Measurements from ENCODE around the gene SSH2.
"Not testable (repeated sequence)": the region's sequence is repeated elsewhere in the genome, so short reads cannot be mapped to it uniquely, and the experiment has no call there.

Gene SSH2

GRCh38 chr17:29749045-29749825 is 180.8 kb downstream of the SSH2 start:
- no peak overlapping the region for H3K4me3 ChIP-seq (ENCODE audit: low read depth, low read length)

DNA sequence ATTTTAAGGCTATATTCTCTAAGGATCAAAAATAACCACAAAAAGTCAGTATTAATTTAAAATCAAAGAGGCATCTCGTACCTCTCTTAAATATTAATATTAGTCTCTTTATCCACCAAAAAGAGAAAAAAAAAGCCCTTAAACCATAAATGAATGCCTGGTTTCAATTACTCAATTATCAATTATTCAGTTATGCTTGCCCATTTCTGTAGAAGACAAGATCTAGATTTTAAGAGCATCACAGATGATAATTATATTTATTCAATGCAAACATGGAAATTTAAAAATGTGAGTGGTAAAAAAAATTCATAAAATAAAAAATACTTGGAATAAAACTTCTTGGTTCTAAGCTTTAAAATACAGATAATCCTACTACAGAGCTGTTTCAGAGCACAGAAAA is 181.6 kb downstream of the SSH2 start:
- H3K4me3 ChIP-seq (ENCODE audit: low read depth, low read length), result no peak overlapping the region

DNA sequence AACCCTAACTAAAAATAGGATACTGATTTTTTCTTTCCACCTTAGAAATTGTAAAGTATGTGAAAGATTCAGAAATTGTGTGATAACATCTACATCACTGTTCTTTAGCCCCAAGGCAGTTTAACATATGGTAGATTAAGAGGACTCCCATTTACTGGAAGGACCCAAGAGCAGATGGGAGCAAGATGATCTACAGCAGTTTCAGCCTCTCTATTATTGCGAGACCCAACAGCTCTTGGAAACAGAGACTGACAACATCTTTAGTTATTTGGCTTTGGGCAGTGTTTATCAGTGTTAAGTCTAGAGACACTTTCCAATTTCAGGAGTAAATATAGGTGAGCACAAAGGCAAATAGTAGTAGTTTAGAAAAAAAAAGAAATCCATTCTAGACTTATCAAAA is 182.4 kb downstream of the SSH2 start:
- no peak overlapping the region for H3K4me3 ChIP-seq (ENCODE audit: low read depth, low read length)

DNA sequence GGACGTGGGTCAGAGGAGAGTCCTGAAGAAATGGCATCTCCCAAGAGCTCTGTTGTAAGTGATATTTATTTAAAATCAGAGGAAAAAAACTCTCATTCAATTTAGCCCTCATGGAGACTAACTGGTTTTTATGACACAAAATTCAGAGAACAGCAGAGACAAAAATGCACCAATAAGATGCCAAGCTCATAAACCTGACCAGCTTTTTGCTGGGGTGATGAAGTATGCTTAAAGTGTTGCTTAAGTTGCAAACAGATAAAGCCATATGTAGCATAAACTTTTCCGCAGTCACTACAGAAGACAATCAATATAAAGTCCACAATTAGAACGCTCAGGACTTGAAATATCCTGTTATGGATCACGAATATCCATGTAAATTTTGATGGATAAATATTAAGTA is 183.4 kb downstream of the SSH2 start:
- no peak overlapping the region for H3K4me3 ChIP-seq (ENCODE audit: low read depth, low read length)

GRCh38 chr17:29744121-29744520 is 185.9 kb downstream of the SSH2 start:
- no peak overlapping the region for H3K4me3 ChIP-seq (ENCODE audit: low read depth, low read length)

DNA sequence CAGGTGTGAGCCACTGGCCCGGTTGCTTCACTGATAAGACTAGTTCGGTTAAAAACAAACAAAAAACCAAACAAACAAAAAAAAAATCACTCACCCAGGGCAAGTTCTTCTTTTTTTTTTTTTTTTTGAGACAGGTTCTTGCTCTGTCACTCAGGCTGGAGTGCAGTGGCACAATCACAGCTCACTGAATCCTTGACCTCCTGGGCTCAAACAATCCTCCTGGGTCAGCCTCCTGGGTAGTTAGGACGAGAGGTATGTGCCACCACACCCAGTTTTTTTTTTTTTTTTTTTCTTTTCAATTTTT is 187.9 kb downstream of the SSH2 start:
- no peak overlapping the region for H3K4me3 ChIP-seq (ENCODE audit: low read depth, low read length)

DNA sequence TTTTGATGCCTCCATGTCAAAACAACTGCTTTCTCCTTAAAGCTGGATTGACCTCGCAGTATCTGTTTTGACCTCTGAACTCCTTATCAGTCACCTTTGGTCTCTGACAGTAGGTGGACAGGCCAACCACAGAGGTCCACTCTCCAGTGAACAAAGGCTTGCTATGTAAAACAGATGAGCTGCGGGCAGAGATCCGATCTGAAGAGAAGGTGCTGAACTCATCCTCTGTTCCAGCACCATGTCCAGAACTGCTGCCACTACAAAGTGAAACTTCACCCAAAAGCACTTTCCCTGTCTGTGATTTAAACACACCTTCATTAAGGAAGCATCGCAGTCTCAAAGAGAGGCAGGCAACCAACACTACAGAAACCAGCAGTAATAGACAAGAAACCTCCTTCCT is 190.0 kb downstream of the SSH2 start:
- no peak overlapping the region for H3K4me3 ChIP-seq (ENCODE audit: low read depth, low read length)

DNA sequence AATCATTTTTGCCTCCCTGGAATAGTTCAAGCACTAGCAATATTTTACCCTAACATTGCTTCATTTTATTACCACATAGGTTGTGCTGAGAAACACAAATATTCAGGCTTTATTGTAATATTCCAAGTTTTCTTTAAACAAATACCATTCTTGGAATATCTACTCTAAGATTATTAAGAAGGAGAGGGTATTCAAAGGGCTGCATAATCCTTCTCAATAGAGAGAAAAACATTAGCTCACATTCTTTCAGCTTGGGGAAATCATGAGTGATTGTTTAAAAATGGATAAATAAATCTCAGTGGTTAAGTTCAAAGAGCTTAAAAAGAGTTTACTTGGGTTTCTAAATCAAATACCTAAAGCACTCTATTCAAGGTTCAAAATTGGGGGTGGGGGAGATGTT is 195.4 kb downstream of the SSH2 start:
- no peak overlapping the region for H3K4me3 ChIP-seq (ENCODE audit: low read depth, low read length)

DNA sequence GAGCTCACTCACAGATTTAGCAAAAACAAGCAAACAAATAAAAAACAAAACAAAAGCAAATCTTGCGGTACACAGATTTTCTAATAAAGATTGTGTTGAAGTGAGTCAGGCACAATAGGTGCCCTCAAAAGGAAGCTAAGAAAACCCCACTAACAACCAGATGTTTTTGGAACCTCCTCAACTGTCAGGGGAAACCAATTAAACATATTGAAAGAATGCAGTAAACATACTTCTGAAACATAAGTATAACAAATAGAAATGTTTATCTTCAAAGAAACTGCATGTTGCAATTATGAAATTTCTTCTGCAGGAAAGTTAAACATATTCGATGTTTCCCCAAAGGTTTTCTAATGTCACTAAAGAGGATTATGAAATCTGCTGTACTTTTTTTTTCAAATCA is 196.9 kb downstream of the SSH2 start:
- no peak overlapping the region for H3K4me3 ChIP-seq (ENCODE audit: low read depth, low read length)

GRCh38 chr17:29732613-29733012 is 197.4 kb downstream of the SSH2 start:
- no peak overlapping the region for H3K4me3 ChIP-seq (ENCODE audit: low read depth, low read length)

DNA sequence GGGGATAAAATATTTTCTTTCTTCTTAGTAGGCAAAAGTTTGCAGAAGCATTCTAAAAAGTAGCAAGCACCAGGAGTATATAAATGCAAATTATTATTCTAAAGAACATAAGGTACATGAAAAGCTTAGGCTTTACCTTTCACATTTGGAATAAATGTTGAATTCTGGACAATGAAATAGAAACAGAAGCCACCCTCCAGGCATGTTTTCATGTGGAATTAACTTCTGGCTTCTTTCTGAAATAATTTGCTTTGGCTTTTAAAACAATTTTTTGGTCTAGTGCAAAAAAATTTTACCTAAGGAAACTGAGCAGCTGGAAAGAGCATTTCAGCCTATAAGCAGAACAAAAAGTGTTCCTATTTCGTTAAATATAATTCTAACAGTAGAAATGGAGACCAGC is 197.8 kb downstream of the SSH2 start:
- no peak overlapping the region for H3K4me3 ChIP-seq (ENCODE audit: low read depth, low read length)

DNA sequence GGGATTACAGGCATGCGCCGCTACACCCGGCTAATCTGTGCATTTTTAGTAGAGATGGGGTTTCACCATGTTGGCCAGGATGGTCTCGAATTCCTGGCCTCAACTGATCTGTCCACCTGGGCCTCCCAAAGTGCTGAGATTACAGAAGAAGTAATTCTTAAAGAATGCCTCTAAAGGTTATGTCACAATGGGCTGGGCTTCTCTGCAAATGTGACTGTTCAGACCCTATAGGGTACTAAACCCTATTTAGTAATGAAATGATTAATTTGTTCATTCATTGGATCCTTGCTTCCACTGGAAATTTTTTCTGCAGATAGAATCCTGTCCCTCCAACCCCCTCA is 198.5 kb downstream of the SSH2 start:
- no peak overlapping the region for H3K4me3 ChIP-seq (ENCODE audit: low read depth, low read length)

GRCh38 chr17:29728490-29728889 is 201.5 kb downstream of the SSH2 start:
- H3K4me3 ChIP-seq (ENCODE audit: low read depth, low read length), result no peak overlapping the region

GRCh38 chr17:29726715-29727252 is 203.2 kb downstream of the SSH2 start:
- no peak overlapping the region for H3K4me3 ChIP-seq (ENCODE audit: low read depth, low read length)

- not testable (repeated sequence) for H3K4me3 ChIP-seq (ENCODE audit: low read depth, low read length)
These were observed 204.6 kb downstream of the SSH2 start for GRCh38 chr17:29725408-29725807.

- H3K4me3 ChIP-seq (ENCODE audit: low read depth, low read length), result no peak overlapping the region
These were observed 206.6 kb downstream of the SSH2 start for GRCh38 chr17:29723278-29724047.

DNA sequence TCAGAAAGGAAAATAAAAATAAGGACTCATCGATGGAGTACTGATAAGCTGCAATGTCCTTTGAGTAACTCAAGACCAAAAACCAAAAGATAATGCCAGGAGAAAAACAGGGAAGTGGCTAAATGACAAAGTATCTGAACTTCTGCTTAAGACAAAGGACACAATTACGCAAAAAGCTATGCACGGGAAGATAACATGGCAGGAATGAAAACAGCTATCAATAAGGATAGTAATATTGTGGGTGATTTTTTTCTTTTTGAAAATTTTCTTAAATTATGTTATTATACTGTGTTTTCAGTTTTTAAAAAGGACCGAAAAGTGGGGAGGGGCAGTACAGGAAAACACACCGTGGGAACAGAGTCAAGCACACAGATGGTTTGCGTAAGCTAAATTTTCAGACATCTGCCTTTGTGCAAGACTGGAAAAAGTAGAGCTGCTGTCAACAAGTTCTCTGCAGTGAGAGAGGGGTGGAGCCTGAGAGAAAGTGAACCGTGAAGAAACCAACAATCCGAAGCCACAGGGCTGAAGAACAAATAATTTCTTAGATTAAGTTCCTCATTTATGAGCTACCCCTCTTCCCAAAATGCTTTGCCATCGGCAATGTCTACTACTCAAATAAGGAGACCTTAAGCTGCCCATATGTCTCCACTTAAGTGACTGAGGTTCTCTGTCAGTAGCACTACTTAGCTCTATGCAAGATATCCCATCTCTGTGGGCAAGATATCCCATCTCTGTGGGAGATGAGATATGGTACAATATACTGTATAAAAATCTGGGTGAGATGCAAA is 207.4 kb downstream of the SSH2 start:
- H3K4me3 ChIP-seq (ENCODE audit: low read depth, low read length), result no peak overlapping the region

DNA sequence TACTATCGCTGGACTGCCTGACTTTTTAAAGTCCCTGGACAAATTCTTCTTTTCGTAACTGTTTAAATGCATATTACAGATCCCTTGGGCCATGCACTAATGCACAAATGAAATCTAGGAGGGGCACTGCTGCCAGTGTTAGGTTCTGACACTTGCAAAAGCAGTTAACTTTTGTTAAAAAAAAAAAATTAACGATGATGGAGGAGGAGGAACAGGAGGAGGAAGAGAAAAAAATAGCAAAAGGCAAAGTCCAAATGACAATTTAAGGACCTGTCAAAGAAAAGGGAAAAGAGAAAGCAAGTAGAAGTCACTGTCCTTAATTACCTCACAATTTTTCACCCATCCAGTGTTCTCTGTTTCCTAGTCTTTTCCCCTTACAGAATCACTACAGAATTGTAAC is 209.5 kb downstream of the SSH2 start:
- no peak overlapping the region for H3K4me3 ChIP-seq (ENCODE audit: low read depth, low read length)

DNA sequence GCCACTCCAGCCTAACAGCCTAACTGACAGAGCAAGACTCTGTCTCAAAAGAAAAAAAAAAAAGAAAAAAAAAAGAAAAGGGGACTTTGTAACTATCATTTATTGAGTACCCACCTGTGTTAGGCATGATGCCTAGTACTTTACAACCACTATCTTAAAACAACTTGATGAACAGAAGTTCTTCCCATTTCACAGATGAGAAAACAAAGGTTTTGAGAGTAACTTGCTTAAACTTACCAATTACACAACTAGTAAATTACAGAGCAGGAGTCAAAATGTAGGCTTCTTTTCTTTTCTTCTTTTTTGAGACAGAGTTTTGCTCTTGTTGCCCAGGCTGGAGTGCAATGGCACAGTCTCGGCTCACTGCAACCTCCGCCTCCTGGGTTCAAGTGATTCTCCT is 210.6 kb downstream of the SSH2 start:
- H3K4me3 ChIP-seq (ENCODE audit: low read depth, low read length), result no peak overlapping the region

DNA sequence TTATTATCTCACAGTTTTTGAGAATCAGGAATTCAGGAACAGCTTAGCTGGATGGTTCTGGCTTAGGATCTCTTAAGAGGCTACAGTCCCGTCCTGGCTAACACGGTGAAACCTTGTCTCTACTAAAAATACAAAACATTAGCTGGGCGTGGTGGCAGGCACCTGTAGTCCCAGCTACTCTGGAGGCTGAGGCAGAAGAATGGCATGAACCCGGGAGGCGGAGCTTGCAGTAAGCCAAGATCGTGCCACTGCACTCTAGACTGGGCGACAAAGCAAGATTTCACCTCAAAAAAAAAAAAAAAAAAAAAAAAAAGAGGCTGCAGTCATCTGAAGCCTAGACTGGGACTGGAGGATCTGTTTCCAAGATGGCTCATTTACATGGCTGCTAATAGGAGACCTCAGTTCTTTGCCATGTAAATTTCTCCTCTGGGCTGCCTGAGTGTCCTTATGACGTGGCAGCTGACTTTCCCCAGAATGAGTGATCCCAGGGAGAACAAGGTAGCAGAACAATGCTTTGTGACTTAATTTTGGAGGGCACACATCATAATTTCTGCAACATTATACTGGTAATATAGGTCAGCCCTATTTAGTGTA is 211.5 kb downstream of the SSH2 start:
- H3K4me3 ChIP-seq (ENCODE audit: low read depth, low read length), result no peak overlapping the region

DNA sequence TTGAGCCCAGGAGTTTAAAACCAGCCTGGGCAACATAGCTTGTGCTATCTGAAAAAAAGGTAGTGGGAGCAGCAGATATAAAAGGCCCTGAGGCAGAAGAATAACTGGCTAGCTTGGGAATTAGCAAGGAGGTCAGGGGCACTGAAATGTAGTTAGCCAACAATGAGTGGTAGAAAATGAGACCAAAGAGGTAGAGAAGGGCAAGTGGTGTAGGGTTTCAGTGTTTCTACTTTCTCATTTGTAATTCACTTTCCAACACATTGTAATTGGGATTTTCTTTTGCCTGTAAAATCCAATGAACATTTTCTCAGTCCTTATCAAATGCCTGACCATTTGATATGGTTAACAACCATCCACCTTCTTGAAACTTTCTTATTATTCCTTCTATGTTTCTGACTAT is 212.2 kb downstream of the SSH2 start:
- no peak overlapping the region for H3K4me3 ChIP-seq (ENCODE audit: low read depth, low read length)
